ENCODE results near the gene CNTNAP2.

- no peak for TF ChIP-seq ZNF544 (tag by site-specific recombination; IDR thresholded peaks at IDR 0.05)
- no peak for TF ChIP-seq ZNF76 (tag by site-specific recombination; IDR thresholded peaks at IDR 0.05; ENCODE audit: borderline replicate concordance, low read depth)
- TF ChIP-seq, protein P1, sequence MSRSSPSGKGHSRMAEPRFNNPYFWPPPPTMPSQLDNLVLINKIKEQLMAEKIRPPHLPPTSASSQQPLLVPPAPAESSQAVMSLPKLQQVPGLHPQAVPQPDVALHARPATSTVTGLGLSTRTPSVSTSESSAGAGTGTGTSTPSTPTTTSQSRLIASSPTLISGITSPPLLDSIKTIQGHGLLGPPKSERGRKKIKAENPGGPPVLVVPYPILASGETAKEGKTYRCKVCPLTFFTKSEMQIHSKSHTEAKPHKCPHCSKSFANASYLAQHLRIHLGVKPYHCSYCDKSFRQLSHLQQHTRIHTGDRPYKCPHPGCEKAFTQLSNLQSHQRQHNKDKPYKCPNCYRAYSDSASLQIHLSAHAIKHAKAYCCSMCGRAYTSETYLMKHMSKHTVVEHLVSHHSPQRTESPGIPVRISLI (tag by site-specific recombination; IDR thresholded peaks at IDR 0.05): no peak
- TF ChIP-seq ZBTB48 (tag by site-specific recombination; IDR thresholded peaks at IDR 0.05): no peak
- TF ChIP-seq ZNF514 (tag by site-specific recombination; IDR thresholded peaks at IDR 0.05): no peak
- TF ChIP-seq ZNF596 (tag by site-specific recombination; IDR thresholded peaks at IDR 0.05): no peak
- TF ChIP-seq, protein P2, sequence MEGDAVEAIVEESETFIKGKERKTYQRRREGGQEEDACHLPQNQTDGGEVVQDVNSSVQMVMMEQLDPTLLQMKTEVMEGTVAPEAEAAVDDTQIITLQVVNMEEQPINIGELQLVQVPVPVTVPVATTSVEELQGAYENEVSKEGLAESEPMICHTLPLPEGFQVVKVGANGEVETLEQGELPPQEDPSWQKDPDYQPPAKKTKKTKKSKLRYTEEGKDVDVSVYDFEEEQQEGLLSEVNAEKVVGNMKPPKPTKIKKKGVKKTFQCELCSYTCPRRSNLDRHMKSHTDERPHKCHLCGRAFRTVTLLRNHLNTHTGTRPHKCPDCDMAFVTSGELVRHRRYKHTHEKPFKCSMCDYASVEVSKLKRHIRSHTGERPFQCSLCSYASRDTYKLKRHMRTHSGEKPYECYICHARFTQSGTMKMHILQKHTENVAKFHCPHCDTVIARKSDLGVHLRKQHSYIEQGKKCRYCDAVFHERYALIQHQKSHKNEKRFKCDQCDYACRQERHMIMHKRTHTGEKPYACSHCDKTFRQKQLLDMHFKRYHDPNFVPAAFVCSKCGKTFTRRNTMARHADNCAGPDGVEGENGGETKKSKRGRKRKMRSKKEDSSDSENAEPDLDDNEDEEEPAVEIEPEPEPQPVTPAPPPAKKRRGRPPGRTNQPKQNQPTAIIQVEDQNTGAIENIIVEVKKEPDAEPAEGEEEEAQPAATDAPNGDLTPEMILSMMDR (tag by site-specific recombination; IDR thresholded peaks at IDR 0.05): no peak
- TF ChIP-seq KLF16 (tag by site-specific recombination; IDR thresholded peaks at IDR 0.05): no peak
- no peak for TF ChIP-seq ZNF654 (tag by site-specific recombination; IDR thresholded peaks at IDR 0.05; ENCODE audit: low read depth)
- no peak for TF ChIP-seq ZNF202 (tag by site-specific recombination; IDR thresholded peaks at IDR 0.05; ENCODE audit: borderline replicate concordance)
- TF ChIP-seq ZNF423 (tag by site-specific recombination; IDR thresholded peaks at IDR 0.05): no peak
- TF ChIP-seq ZNF670 (tag by site-specific recombination; IDR thresholded peaks at IDR 0.05; ENCODE audit: low read depth): no peak
Observed at GRCh38 chr7:147052818-147053217, 936.2 kb downstream of the CNTNAP2 start.
